Transverse colon (tissue), 4 donors: ENCODE data around the gene PAX7. TPM values are rescaled to one million over a fixed set of nuclear protein-coding genes. Genes with fewer than 3 reads are reported as not detected.

Source experiments
- DNase-seq: peaks from one replicate; pipeline ENCODE4 v3.0.0-alpha.2; 2019
- H3K27ac ChIP-seq, 4 donors: fragments of 200-600 bp; sonication (generic); 2 replicates each; pipeline ENCODE4 v1.5.1; 2016 to 2018; ENCODE audit warnings: inconsistent platforms in 4 of 4
- H3K27me3 ChIP-seq: fragments of 200-600 bp; sonication (generic); 2 replicates; pipeline ENCODE4 v1.5.1; 2017; ENCODE audit warnings: inconsistent platforms
- H3K36me3 ChIP-seq, 4 donors: fragments of 200-600 bp; sonication (generic); 2 replicates each; pipeline ENCODE4 v1.5.1; 2017 to 2019; ENCODE audit warnings: inconsistent platforms in 4 of 4
- H3K4me1 ChIP-seq, 4 donors: fragments of 200-600 bp; sonication (generic); 2 replicates each; pipeline ENCODE4 v1.5.1; 2017 to 2020; ENCODE audit warnings: inconsistent platforms in 4 of 4
- H3K4me3 ChIP-seq, 4 donors: fragments of 200-600 bp; sonication (generic); 1 replicate in 1 of 4; 2 replicates in 3 of 4; pipeline versions ENCODE4 v1.5.1 to v1.6.1; 2017 to 2019; ENCODE audit warnings: inconsistent platforms in 4 of 4
- H3K9me3 ChIP-seq, 2 donors: fragments of 200-600 bp; sonication (generic); 2 replicates each; pipeline ENCODE4 v1.5.1; 2017 to 2019; ENCODE audit warnings: inconsistent platforms in 2 of 2
- CTCF ChIP-seq, 5 experiments: fragments of 200-600 bp in 3 of 5; fragments of 450-650 bp in 2 of 5; sonication (generic) in 3 of 5; IDR thresholded peaks; 1 replicate in 2 of 5; 2 replicates in 3 of 5; pipeline ENCODE4 v1.5.1; 2016 to 2017; ENCODE audit warnings: antibody characterized with exemption in 5 of 5, inconsistent platforms in 3 of 5, mild to moderate bottlenecking in 2 of 5, moderate library complexity in 1 of 5
- EP300 ChIP-seq: sonication (generic); formaldehyde crosslinking; IDR thresholded peaks from one replicate; pipeline ENCODE4 v1.6.1; 2017; ENCODE audit warnings: antibody characterized with exemption, low read depth
- POLR2A ChIP-seq: fragments of 450-650 bp; IDR thresholded peaks from one replicate; pipeline ENCODE4 v1.6.1; 2016; ENCODE audit warnings: antibody characterized with exemption, mild to moderate bottlenecking, moderate library complexity
- POLR2AphosphoS5 ChIP-seq, 3 donors: sonication (generic); formaldehyde crosslinking; IDR thresholded peaks; one replicate each; pipeline ENCODE4 v1.6.1; 2016; ENCODE audit warnings: antibody characterized with exemption in 3 of 3
- whole genome bisulfite sequencing, 2 donors: methylation state at CpG; one replicate each; pipeline ENCODE4 v1.1.5; 2018; ENCODE audit warnings: low coverage in 1 of 2; 5-methylcytosine and 5-hydroxymethylcytosine counted together
- in situ Hi-C, 4 donors: fragments of 200-750 bp; cut with MboI; loops; one replicate each; pipeline versions ENCODE4 v1.15.0 to v1.15.1; 2017; ENCODE audit warnings: low sequenced_read_pairs in 3 of 4, low pct_ligation_motif_present in 1 of 4, low pct_unique_long_range_greater_than_20kb in 1 of 4
- intact Hi-C: fragments of 100-400 bp; cut with DNase I; formaldehyde crosslinking; loops from one replicate; pipeline ENCODE4 v1.15.1; 2023; ENCODE audit warnings: low total_unique reads
- total RNA-seq, 4 donors: library from RNA; depleted of rRNA; stranded (reverse); fragments of >200 nt; gene quantifications; one replicate each; pipeline ENCODE4 v1.1.0, GENCODE V29; 2016

The PAX7 gene
- total RNA-seq, 4 donors from 2014 or later = not detected

DNA sequence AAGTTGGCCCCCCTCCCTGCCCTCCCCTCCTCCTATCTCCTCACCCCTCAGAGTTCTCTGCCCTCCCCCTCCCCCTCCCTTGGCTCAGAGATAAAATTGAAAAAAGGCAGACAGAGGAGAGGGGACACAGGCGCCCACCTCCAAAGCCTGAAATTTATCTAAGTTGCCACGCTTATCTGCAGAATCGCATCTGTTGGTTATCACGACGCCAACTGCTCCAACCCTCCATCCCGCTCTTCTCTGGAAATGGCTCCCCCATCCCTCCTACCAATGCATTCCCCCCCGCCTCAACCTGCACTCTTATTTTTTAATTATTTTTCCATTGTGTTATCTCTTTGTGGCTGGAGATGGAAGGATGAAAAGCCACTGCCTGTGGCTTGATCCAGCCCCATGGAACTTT lies 138.5 kb downstream of the PAX7 start:
- intact Hi-C loops = no loop called here
- H3K36me3 ChIP-seq = no peaks in the 10 kb centered on the region
- TF ChIP-seq POLR2A = no peak
- TF ChIP-seq EP300 = no peak
- no peak for TF ChIP-seq CTCF (IDR thresholded peaks at IDR 0.05)
- WGBS, 2 donors = 71 to 80% methylated on average over 3 to 7 of the region's 7 CpGs
- H3K27ac ChIP-seq = no peak overlapping the region
- H3K4me3 ChIP-seq = no peak overlapping the region
- no peak for DNase-seq
- in situ Hi-C loops = no loop called here
- no peaks in the 10 kb centered on the region for H3K4me1 ChIP-seq
- peaks cover 64% of the 10 kb centered on the region for H3K27me3 ChIP-seq
- H3K9me3 ChIP-seq = no peaks in the 10 kb centered on the region

DNA sequence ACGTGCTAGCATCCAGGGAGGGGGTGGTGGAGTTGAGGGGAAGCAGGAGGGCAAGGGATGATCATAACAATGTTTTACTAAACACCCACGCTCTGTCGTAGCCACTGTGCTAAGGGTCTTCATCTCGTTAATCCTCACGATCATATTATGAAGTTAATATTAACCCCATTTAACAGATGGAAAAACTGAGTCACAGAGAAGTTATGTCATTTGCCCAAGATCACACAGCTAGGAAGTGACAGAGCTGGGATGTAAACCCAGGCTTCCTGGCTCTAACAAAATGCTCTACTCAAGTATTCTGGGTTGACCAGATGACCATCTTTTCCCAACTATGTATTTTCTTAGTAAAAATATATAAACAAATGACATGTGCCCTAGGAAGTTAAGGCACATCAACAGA lies 140.2 kb downstream of the PAX7 start:
- no peaks in the 10 kb centered on the region for H3K9me3 ChIP-seq
- TF ChIP-seq EP300 (no peak), POLR2AphosphoS5 (IDR thresholded peaks at IDR 0.05) (no peak), CTCF (IDR thresholded peaks at IDR 0.05) (no peak), POLR2A (no peak)
- peaks cover 78% of the 10 kb centered on the region for H3K27me3 ChIP-seq
- H3K27ac ChIP-seq = no peak overlapping the region
- in situ Hi-C loops = no loop called here
- 36 to 71% methylated on average over 3 to 5 of the region's 5 CpGs for WGBS, 2 donors
- H3K4me1 ChIP-seq = no peaks in the 10 kb centered on the region
- no peaks in the 10 kb centered on the region for H3K36me3 ChIP-seq
- DNase-seq = no peak
- H3K4me3 ChIP-seq = no peak overlapping the region
- intact Hi-C loops = no loop called here

GRCh38 chr1:18773753-18774152 lies 143.1 kb downstream of the PAX7 start:
- no peak for DNase-seq
- TF ChIP-seq EP300 (no peak), POLR2A (no peak), CTCF (IDR thresholded peaks at IDR 0.05) (no peak), POLR2AphosphoS5 (IDR thresholded peaks at IDR 0.05) (no peak)
- Histone ChIP-seq H3K27me3 (peaks cover 67% of the 10 kb centered on the region), H3K4me3 (no peak overlapping the region), H3K9me3 (no peaks in the 10 kb centered on the region), H3K36me3 (no peaks in the 10 kb centered on the region), H3K4me1 (no peaks in the 10 kb centered on the region), H3K27ac (no peak overlapping the region)
- in situ Hi-C loops (no loop called here), intact Hi-C loops (no loop called here)
- WGBS, 2 donors = 80 to 86% methylated on average over 5 to 9 of the region's 9 CpGs

- WGBS, 2 donors = 90% methylated on average over 1 of the region's 1 CpG; no CpG with 5 or more reads in 1 of the 2 donors
- Histone ChIP-seq H3K27me3 (peaks cover 55% of the 10 kb centered on the region), H3K4me3 (no peak overlapping the region), H3K36me3 (no peaks in the 10 kb centered on the region), H3K4me1 (no peaks in the 10 kb centered on the region), H3K27ac (no peak overlapping the region), H3K9me3 (no peaks in the 10 kb centered on the region)
- in situ Hi-C loops (no loop called here), intact Hi-C loops (no loop called here)
- no peak for DNase-seq
- no peak for TF ChIP-seq EP300
Observed at GRCh38 chr1:18775341-18775740, 144.7 kb downstream of the PAX7 start.

GRCh38 chr1:18776777-18777176 lies 146.1 kb downstream of the PAX7 start:
- no peak overlapping the region for H3K4me3 ChIP-seq
- H3K27me3 ChIP-seq = peaks cover 52% of the 10 kb centered on the region
- WGBS, 2 donors = 34 to 40% methylated on average over 1 to 3 of the region's 3 CpGs
- H3K36me3 ChIP-seq = no peaks in the 10 kb centered on the region
- TF ChIP-seq POLR2AphosphoS5 (IDR thresholded peaks at IDR 0.05) (no peak), CTCF (IDR thresholded peaks at IDR 0.05) (no peak), EP300 (no peak), POLR2A (no peak)
- H3K9me3 ChIP-seq = no peaks in the 10 kb centered on the region
- no peak overlapping the region for H3K27ac ChIP-seq
- intact Hi-C loops (no loop called here), in situ Hi-C loops (no loop called here)
- no peak for DNase-seq
- H3K4me1 ChIP-seq = no peaks in the 10 kb centered on the region
